SK-N-SH (cell line): ENCODE measurements around the gene THPO. TPM values are rescaled to one million over a fixed set of nuclear protein-coding genes. Genes with fewer than 3 reads are reported as not detected.

Source experiments
- CTCF ChIA-PET: fragments of 300-600, 350-600 bp; formaldehyde crosslinking; extraction: SDS; loops from one replicate; lab custom pipeline; 2021; lab: Yijun Ruan, JAX
- POLR2A ChIA-PET: fragments of 350-600 bp; sonication (Branson Sonifier 250); formaldehyde crosslinking; extraction: SDS; loops from one replicate; lab custom pipeline; 2020; ENCODE audit warnings: antibody characterized with exemption, inconsistent platforms; lab: Yijun Ruan, JAX
- DNase-seq: peaks from one replicate; pipeline ENCODE4 v3.0.0; 2012
- H2AFZ ChIP-seq: fragments of 200-600 bp; sonication (generic); 2 replicates; pipeline ENCODE4 v1.8.1; 2016; ENCODE audit warnings: antibody characterized with exemption, mild to moderate bottlenecking, low read depth
- H3F3A ChIP-seq: fragments of 200-600 bp; sonication (generic); replicated peaks from 2 replicates; pipeline ENCODE3; 2016; ENCODE audit warnings: antibody characterized with exemption, mild to moderate bottlenecking; ENCODE audit not compliant: insufficient read depth
- H3K27ac ChIP-seq, 2 experiments: fragments of 200-500 bp in 1 of 2; fragments of 200-600 bp in 1 of 2; sonication (Bioruptor generic) in 1 of 2; sonication (generic), shearing (Covaris generic) in 1 of 2; 2 replicates each; pipeline versions ENCODE4 v1.5.1 to v1.6.1; 2014 to 2016; ENCODE audit warnings: low read depth in 2 of 2, inconsistent platforms in 1 of 2, low read length in 1 of 2, mild to moderate bottlenecking in 1 of 2, mixed read lengths in 1 of 2
- H3K27me3 ChIP-seq: fragments of 200-600 bp; sonication (generic), shearing (Covaris generic); 2 replicates; pipeline ENCODE4 v1.6.1; 2016; ENCODE audit warnings: mixed run types; ENCODE audit not compliant: insufficient read depth
- H3K36me3 ChIP-seq, 2 experiments: fragments of 200-500 bp in 1 of 2; fragments of 200-600 bp in 1 of 2; sonication (Bioruptor generic) in 1 of 2; sonication (generic) in 1 of 2; replicated peaks in 1 of 2; 2 replicates each; pipeline versions ENCODE3 to v1.5.1; 2014 to 2016; ENCODE audit warnings: low read length in 1 of 2, mild to moderate bottlenecking in 1 of 2; ENCODE audit not compliant: insufficient read depth in 2 of 2, control insufficient read depth in 1 of 2
- H3K4me1 ChIP-seq, 2 experiments: fragments of 200-500 bp in 1 of 2; fragments of 200-600 bp in 1 of 2; sonication (Bioruptor generic) in 1 of 2; sonication (generic), shearing (Covaris generic) in 1 of 2; 2 replicates each; pipeline versions ENCODE4 v1.5.1 to v1.6.1; 2014 to 2016; ENCODE audit warnings: low read depth in 1 of 2, low read length in 1 of 2, mixed run types in 1 of 2; ENCODE audit not compliant: insufficient read depth in 2 of 2, control insufficient read depth in 1 of 2
- H3K4me2 ChIP-seq: fragments of 200-600 bp; sonication (generic), shearing (Covaris generic); 2 replicates; pipeline ENCODE4 v1.6.1; 2017; ENCODE audit warnings: mixed run types
- H3K4me3 ChIP-seq, 2 experiments: fragments of 200-500 bp in 1 of 2; fragments of 200-600 bp in 1 of 2; sonication (Bioruptor generic) in 1 of 2; sonication (generic), shearing (Covaris generic) in 1 of 2; 2 replicates each; pipeline versions ENCODE4 v1.5.1 to v1.8.1; 2014 to 2016; ENCODE audit warnings: low read depth in 2 of 2, inconsistent platforms in 1 of 2, low read length in 1 of 2, mild to moderate bottlenecking in 1 of 2, mixed read lengths in 1 of 2, moderate library complexity in 1 of 2
- H3K79me2 ChIP-seq: fragments of 200-600 bp; sonication (generic); 2 replicates; pipeline ENCODE4 v1.8.1; 2017; ENCODE audit warnings: mild to moderate bottlenecking; ENCODE audit not compliant: insufficient read depth
- H3K9ac ChIP-seq: fragments of 200-600 bp; sonication (generic); 2 replicates; pipeline ENCODE4 v1.6.1; 2017; ENCODE audit warnings: mixed run types
- H3K9me2 ChIP-seq: fragments of 200-600 bp; sonication (generic); 2 replicates; pipeline ENCODE4 v1.6.1; 2017; ENCODE audit warnings: mixed run types
- H3K9me3 ChIP-seq: fragments of 200-600 bp; sonication (generic); 2 replicates; pipeline ENCODE4 v1.6.1; 2017; ENCODE audit warnings: mixed run types, mild to moderate bottlenecking, moderate library complexity
- H4K20me1 ChIP-seq: fragments of 200-600 bp; sonication (generic); 2 replicates; pipeline ENCODE4 v1.6.1; 2017; ENCODE audit warnings: mild to moderate bottlenecking, mixed run types; ENCODE audit not compliant: insufficient read depth
- ELF1 ChIP-seq: IDR thresholded peaks from 2 replicates; pipeline ENCODE4 v1.4.0; 2012
- EP300 ChIP-seq, 2 experiments: IDR thresholded peaks; 2 replicates each; pipeline versions ENCODE4 v1.4.0 to v1.6.1; 2012; ENCODE audit warnings: borderline replicate concordance in 1 of 2, low read depth in 1 of 2, low read length in 1 of 2
- IRF3 ChIP-seq: fragments of 150-350 bp; IDR thresholded peaks from 2 replicates; pipeline ENCODE4 v1.6.1; 2016; ENCODE audit warnings: mild to moderate bottlenecking, low read depth, low read length
- MEF2A ChIP-seq: IDR thresholded peaks from 2 replicates; pipeline ENCODE4 v1.4.0; 2012; ENCODE audit warnings: low read depth, borderline replicate concordance
- NFIC ChIP-seq: IDR thresholded peaks from 2 replicates; pipeline ENCODE4 v1.4.0; 2012; ENCODE audit warnings: borderline replicate concordance
- RCOR1 ChIP-seq: fragments of 150-350 bp; IDR thresholded peaks from 2 replicates; pipeline ENCODE4 v1.6.1; 2017; ENCODE audit warnings: antibody characterized with exemption, low read length
- REST ChIP-seq: IDR thresholded peaks from 2 replicates; pipeline ENCODE4 v1.6.1; 2012; ENCODE audit warnings: mild to moderate bottlenecking, low read depth, low read length, moderate library complexity
- WGBS: methylation state at CpG from one replicate; pipeline ENCODE4 v1.1.6; 2017; ENCODE audit warnings: low lambda C conversion rate; 5-methylcytosine and 5-hydroxymethylcytosine counted together
- polyA plus RNA-seq, 3 experiments: library from polyadenylated mRNA; depleted of rRNA; stranded (reverse); fragments of >200 nt; gene quantifications; 2 replicates each; pipeline ENCODE4 v1.2.3, GENCODE V29; 2012

Gene THPO
- polyA plus RNA-seq, 1 of the 3 experiments (the other 2 are of a cell fraction) = 0.07 TPM

GRCh38 chr3:184388164-184388935, 10.3 kb upstream of the THPO start:
- Histone ChIP-seq H3K9me2 (no peaks in the 10 kb centered on the region), H2AFZ (no peak overlapping the region), H3K4me1 (no peaks in the 10 kb centered on the region), H3K9ac (no peak overlapping the region), H3K4me3 (no peak overlapping the region), H3K36me3 (no peaks in the 10 kb centered on the region), H3K27me3 (no peaks in the 10 kb centered on the region), H3K9me3 (no peaks in the 10 kb centered on the region), H4K20me1 (no peaks in the 10 kb centered on the region), H3K4me2 (no peak overlapping the region), H3K79me2 (no peaks in the 10 kb centered on the region), H3K27ac (no peak overlapping the region), H3F3A (no peaks in the 10 kb centered on the region)
- no peak for TF ChIP-seq EP300 (IDR thresholded peaks at IDR 0.05; ENCODE audit: borderline replicate concordance in 1 of 2, low read depth in 1 of 2, low read length in 1 of 2)
- no peak for TF ChIP-seq ELF1
- TF ChIP-seq MEF2A = no peak
- DNase-seq = no peak
- ChIA-PET CTCF (interaction anchor here (1.3 to 3.0 kb wide), 2 partner anchors 16 to 125 kb away, joined by 4 to 21 read pairs; no protein-coding TSS in a partner anchor), POLR2A (no interaction called here)
- 32% methylated on average over 7 of the region's 8 CpGs for WGBS

GRCh38 chr3:184387174-184387714, 9.2 kb upstream of the THPO start:
- ChIA-PET CTCF (interaction anchor here (1.3 kb wide), 1 partner anchor 16 kb away, joined by 5 read pairs; no protein-coding TSS in a partner anchor), POLR2A (no interaction called here)
- no peaks in the 10 kb centered on the region for H4K20me1 ChIP-seq
- H3K4me3 ChIP-seq = no peak overlapping the region
- no peaks in the 10 kb centered on the region for H3K9me3 ChIP-seq
- no peak overlapping the region for H3K27ac ChIP-seq
- no peaks in the 10 kb centered on the region for H3K4me1 ChIP-seq
- H3F3A ChIP-seq = no peaks in the 10 kb centered on the region
- WGBS = 76% methylated on average over 6 of the region's 12 CpGs
- no peak overlapping the region for H2AFZ ChIP-seq
- TF ChIP-seq NFIC = no peak
- no peak for TF ChIP-seq RCOR1
- no peak for TF ChIP-seq REST
- TF ChIP-seq IRF3 = no peak
- no peak overlapping the region for H3K4me2 ChIP-seq
- H3K79me2 ChIP-seq = no peaks in the 10 kb centered on the region
- no peak for DNase-seq
- no peak overlapping the region for H3K9ac ChIP-seq
- H3K36me3 ChIP-seq = no peaks in the 10 kb centered on the region
- no peaks in the 10 kb centered on the region for H3K9me2 ChIP-seq
- no peaks in the 10 kb centered on the region for H3K27me3 ChIP-seq
